Calu3 (cell line): ENCODE data around the gene HIC1. TPM values are rescaled to one million over a fixed set of nuclear protein-coding genes. Genes with fewer than 3 reads are reported as not detected.

Experiments used
- BruUV-seq: library from RNA; stranded (reverse); fragments of 400-500 nt; replicated peaks from 2 replicates; lab custom pipeline; 2021; lab: Mats Ljungman, UMichigan
- CTCF ChIA-PET: fragments of 300-600 bp; sonication (Branson Sonifier 250); formaldehyde crosslinking; loops from one replicate; lab custom pipeline; 2022; ENCODE audit warnings: antibody characterized with exemption; lab: Charles Lee
- DNase-seq: peaks from one replicate; pipeline ENCODE4 v3.0.0; 2022
- H3K27ac Mint-ChIP-seq: one replicate; pipeline ENCODE4 v1.8.0; 2022; ENCODE audit warnings: mixed read lengths; ENCODE audit not compliant: unreplicated experiment
- H3K27me3 Mint-ChIP-seq: one replicate; pipeline ENCODE4 v1.8.0; 2022; ENCODE audit warnings: mixed read lengths; ENCODE audit not compliant: unreplicated experiment
- H3K36me3 Mint-ChIP-seq: one replicate; pipeline ENCODE4 v1.8.0; 2022; ENCODE audit warnings: mild to moderate bottlenecking, moderate library complexity, mixed read lengths; ENCODE audit not compliant: insufficient read depth, unreplicated experiment
- H3K4me1 Mint-ChIP-seq: one replicate; pipeline ENCODE4 v1.8.0; 2022; ENCODE audit warnings: mild to moderate bottlenecking, low read depth, mixed read lengths; ENCODE audit not compliant: unreplicated experiment
- H3K4me3 Mint-ChIP-seq: one replicate; pipeline ENCODE4 v1.8.0; 2022; ENCODE audit warnings: mild to moderate bottlenecking, low read depth, moderate library complexity, mixed read lengths; ENCODE audit not compliant: unreplicated experiment
- H3K9me3 Mint-ChIP-seq: one replicate; pipeline ENCODE4 v1.8.0; 2022; ENCODE audit warnings: low read depth, mixed read lengths; ENCODE audit not compliant: unreplicated experiment
- intact Hi-C: fragments of 100-400 bp; cut with micrococcal nuclease; formaldehyde crosslinking; loops from one replicate; pipeline ENCODE4 v1.10.0; 2022; ENCODE audit not compliant: unreplicated experiment
- total RNA-seq: library from RNA; stranded (reverse); gene quantifications from 2 replicates; pipeline ENCODE4 v1.2.3, GENCODE V29; 2022
- TF ChIP-seq, protein P1 (sequence below): fragments of 200-600 bp; IDR thresholded peaks from one replicate; pipeline ENCODE4 v1.8.0; 2022; ENCODE audit warnings: antibody characterized with exemption; ENCODE audit not compliant: unreplicated experiment

Gene HIC1
- total RNA-seq, 1 experiment from 2014 or later, result 1.2 TPM

DNA sequence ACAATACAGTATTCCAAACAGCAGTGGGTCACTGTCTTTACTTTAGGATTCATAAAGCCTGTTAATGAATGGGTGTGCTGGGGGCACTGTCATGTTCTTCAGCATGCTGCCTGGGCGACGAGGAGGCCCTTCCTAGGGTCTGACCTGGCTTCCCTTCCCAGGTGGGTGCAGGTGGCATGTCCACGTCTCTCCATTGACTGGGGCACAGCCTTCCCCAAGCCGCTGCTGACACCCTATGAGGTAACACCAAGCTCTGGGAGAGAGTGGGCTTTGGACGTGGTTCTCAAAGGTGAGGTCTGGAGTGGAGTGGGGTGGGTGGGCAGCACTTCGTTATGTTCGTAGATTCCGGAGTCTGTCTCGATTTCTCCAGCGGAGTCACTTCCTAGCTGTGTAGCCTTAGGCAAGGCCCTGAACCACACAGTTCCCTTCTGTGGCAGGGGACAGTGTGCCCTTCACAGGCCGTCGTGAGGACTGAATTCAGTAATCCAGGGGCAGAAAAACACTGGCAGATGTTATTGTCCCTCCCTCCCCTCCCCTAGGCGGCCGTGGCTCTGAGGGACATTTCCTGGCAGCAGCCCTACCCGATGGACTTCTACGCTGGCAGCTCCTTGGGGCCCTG, 13.9 kb upstream of the HIC1 start:
- CTCF ChIA-PET, result interaction anchor here (1.1 kb wide), 1 partner anchor 132 kb away, joined by 3 read pairs; no protein-coding TSS in a partner anchor
- Mint-ChIP-seq H3K27ac (no peak overlapping the region), H3K4me1 (peaks cover 10% of the 10 kb centered on the region), H3K27me3 (no peaks in the 10 kb centered on the region), H3K9me3 (no peaks in the 10 kb centered on the region), H3K36me3 (peaks cover 31% of the 10 kb centered on the region), H3K4me3 (peak overlapping the region; percentile 83)
- intact Hi-C loops, result loop anchor here (1.0 kb wide), 1 partner anchor 11 kb away; the partner anchor contains the start of gene DPH1
- BruUV-seq, result no TSS peak
- no peak for DNase-seq
- TF ChIP-seq, protein P1, sequence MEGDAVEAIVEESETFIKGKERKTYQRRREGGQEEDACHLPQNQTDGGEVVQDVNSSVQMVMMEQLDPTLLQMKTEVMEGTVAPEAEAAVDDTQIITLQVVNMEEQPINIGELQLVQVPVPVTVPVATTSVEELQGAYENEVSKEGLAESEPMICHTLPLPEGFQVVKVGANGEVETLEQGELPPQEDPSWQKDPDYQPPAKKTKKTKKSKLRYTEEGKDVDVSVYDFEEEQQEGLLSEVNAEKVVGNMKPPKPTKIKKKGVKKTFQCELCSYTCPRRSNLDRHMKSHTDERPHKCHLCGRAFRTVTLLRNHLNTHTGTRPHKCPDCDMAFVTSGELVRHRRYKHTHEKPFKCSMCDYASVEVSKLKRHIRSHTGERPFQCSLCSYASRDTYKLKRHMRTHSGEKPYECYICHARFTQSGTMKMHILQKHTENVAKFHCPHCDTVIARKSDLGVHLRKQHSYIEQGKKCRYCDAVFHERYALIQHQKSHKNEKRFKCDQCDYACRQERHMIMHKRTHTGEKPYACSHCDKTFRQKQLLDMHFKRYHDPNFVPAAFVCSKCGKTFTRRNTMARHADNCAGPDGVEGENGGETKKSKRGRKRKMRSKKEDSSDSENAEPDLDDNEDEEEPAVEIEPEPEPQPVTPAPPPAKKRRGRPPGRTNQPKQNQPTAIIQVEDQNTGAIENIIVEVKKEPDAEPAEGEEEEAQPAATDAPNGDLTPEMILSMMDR, result no peak

DNA sequence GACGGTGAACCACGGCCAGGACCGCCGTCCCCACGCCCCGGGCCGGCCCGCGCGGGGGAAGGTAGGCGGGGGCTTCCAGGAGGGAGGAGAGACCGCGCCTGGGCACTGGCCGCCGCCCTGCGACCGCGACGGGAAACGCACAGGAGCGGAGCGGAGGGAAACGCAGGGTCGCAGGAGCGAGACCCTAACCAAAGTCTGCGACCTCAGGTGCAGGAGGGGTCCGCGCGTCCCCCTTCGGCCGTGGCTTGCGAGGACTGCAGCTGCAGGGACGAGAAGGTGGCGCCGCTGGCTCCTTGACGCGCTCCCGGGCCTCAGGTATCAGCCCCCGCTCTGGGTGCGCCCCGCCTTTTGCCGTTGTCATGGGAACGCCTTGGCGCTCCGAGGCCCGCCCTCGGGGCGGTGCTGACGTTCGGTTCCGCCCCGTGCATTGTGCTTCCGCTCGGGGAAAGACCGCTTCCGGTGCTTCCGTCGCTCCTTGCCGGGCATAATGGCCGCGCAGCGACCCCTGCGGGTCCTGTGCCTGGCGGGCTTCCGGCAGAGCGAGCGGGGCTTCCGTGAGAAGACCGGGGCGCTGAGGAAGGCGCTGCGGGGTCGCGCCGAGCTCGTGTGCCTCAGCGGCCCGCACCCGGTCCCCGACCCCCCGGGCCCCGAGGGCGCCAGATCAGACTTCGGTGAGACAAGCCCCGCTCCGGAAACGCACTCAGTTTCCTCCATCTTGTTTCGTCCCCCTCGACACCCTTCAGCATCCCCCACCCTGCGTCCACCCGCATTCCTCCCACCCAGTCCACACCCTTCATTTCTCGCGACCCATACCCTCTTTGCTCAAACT, 13.1 kb upstream of the HIC1 start, which contains the start of gene OVCA2:
OVCA2 (plus strand) TSS at position 462 of the 829 bp plus-strand sequence; CDS start at position 488, 26 bp downstream.
- peak; percentile 93 for DNase-seq
- Mint-ChIP-seq H3K4me3 (peak within 1 kb of the TSS; percentile 83), H3K27ac (peak within 1 kb of the TSS; percentile 96), H3K4me1 (peaks cover 10% of the 10 kb centered on the region), H3K27me3 (no peaks in the 10 kb centered on the region), H3K36me3 (peaks cover 31% of the 10 kb centered on the region), H3K9me3 (no peaks in the 10 kb centered on the region)
- TF ChIP-seq, protein P1, result no peak
- CTCF ChIA-PET, result interaction anchor here (1.1 kb wide), 1 partner anchor 133 kb away, joined by 3 read pairs; no protein-coding TSS in a partner anchor
- no TSS peak for BruUV-seq
- intact Hi-C loops, result loop anchor here (1.0 kb wide), 1 partner anchor 11 kb away; the partner anchor contains the start of gene DPH1

DNA sequence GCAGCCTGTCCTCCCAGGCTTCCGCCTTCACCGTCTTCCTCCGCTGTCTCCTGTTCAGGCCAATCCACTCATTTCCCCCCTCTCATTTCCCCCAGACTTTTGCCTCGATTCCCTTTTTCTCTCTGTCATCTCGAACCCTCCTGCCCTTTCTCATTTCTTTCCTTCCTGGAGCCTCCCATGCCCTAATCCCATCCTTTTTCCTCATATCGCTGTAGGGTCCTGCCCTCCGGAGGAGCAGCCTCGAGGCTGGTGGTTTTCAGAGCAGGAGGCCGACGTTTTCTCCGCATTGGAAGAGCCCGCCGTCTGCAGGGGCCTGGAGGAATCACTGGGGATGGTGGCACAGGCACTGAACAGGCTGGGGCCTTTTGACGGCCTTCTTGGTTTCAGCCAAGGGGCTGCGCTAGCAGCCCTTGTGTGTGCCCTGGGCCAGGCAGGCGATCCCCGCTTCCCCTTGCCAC, 12.5 kb upstream of the HIC1 start:
- CTCF ChIA-PET, result interaction anchor here (0.7 to 1.1 kb wide), 2 partner anchors 63 to 134 kb away, joined by 3 read pairs; no protein-coding TSS in a partner anchor
- no TSS peak for BruUV-seq
- H3K9me3 Mint-ChIP-seq, result no peaks in the 10 kb centered on the region
- H3K36me3 Mint-ChIP-seq, result peaks cover 31% of the 10 kb centered on the region
- peaks cover 10% of the 10 kb centered on the region for H3K4me1 Mint-ChIP-seq
- peak overlapping the region; percentile 83 for H3K4me3 Mint-ChIP-seq
- H3K27me3 Mint-ChIP-seq, result no peaks in the 10 kb centered on the region
- intact Hi-C loops, result no loop called here
- TF ChIP-seq, protein P1, result no peak
- no peak for DNase-seq
- H3K27ac Mint-ChIP-seq, result peak overlapping the region; percentile 96

DNA sequence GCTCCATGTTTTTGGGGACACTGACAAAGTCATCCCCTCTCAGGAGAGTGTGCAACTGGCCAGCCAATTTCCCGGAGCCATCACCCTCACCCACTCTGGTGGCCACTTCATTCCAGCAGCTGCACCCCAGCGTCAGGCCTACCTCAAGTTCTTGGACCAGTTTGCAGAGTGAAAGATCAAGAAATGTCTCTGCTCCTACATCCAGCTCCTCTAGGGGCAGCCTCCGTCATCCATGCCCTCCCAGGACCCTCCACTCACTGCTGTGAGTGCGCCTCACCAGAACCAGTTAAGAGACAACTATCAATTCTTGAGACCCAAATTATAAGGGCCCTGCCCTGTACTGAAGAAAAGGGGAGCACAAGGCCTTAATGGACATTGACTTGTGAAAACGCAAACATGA, 12.0 kb upstream of the HIC1 start:
- Mint-ChIP-seq H3K9me3 (no peaks in the 10 kb centered on the region), H3K36me3 (peaks cover 31% of the 10 kb centered on the region), H3K4me1 (peaks cover 10% of the 10 kb centered on the region), H3K4me3 (peak overlapping the region; percentile 83), H3K27ac (peak overlapping the region; percentile 96), H3K27me3 (no peaks in the 10 kb centered on the region)
- intact Hi-C loops, result no loop called here
- TF ChIP-seq, protein P1, result no peak
- TSS peak; percentile 81 for BruUV-seq
- DNase-seq, result no peak
- CTCF ChIA-PET, result interaction anchor here (0.7 kb wide), 1 partner anchor 64 kb away, joined by 3 read pairs; no protein-coding TSS in a partner anchor
